ENCODE results near the gene CSTF1.

GRCh38 chr20:56420028-56420427, 27.6 kb downstream of the CSTF1 start:
- TF ChIP-seq EZH2 (IDR thresholded peaks at IDR 0.05; ENCODE audit: low read length, unreplicated experiment), result no peak
- no peak for TF ChIP-seq CTCF (conservative IDR thresholded peaks at IDR 0.05; ENCODE audit: low read depth, low read length)

Measured in PC-3 (cell line).